Fibroblast of the aortic adventitia (primary cell): ENCODE measurements around the gene DCHS1. TPM values are rescaled to one million over a fixed set of nuclear protein-coding genes. Genes with fewer than 3 reads are reported as not detected.
A peak's percentile ranks its signal among the peaks of the same experiment; 100 is the strongest.
"Not testable (repeated sequence)": the region's sequence is repeated elsewhere in the genome, so short reads cannot be mapped to it uniquely, and the experiment has no call there.

Experiments used
- DNase-seq: peaks from one replicate; pipeline ENCODE4 v3.0.0-alpha.2; 2010; ENCODE audit warnings: low read depth
- H3K4me3 ChIP-seq: 2 replicates; pipeline ENCODE4 v1.5.1; 2011; ENCODE audit warnings: low read depth, mild to moderate bottlenecking, control low read depth, low read length, moderate library complexity
- CTCF ChIP-seq: IDR thresholded peaks from 2 replicates; pipeline ENCODE4 v1.5.1; 2011; ENCODE audit warnings: mild to moderate bottlenecking, low read length, control low read depth, inconsistent platforms; ENCODE audit not compliant: insufficient read depth
- total RNA-seq: library from RNA; depleted of rRNA; stranded (reverse); fragments of >200 nt; gene quantifications from 2 replicates; pipeline ENCODE4 v1.2.3, GENCODE V29; 2012; ENCODE audit warnings: low replicate concordance

Gene DCHS1
- total RNA-seq, 1 donor, result 19.0 TPM

- no peak for TF ChIP-seq CTCF
- H3K4me3 ChIP-seq, result no peak overlapping the region
- peak; percentile 92 for DNase-seq
These were observed 38.0 kb upstream of the DCHS1 start for GRCh38 chr11:6693342-6694228.

- DNase-seq, result no peak
- no peak overlapping the region for H3K4me3 ChIP-seq
- no peak for TF ChIP-seq CTCF
These were observed 36.5 kb upstream of the DCHS1 start for GRCh38 chr11:6692128-6692527.

GRCh38 chr11:6690431-6691132 lies 35.0 kb upstream of the DCHS1 start:
- H3K4me3 ChIP-seq, DNase-seq: not testable (repeated sequence)

GRCh38 chr11:6687876-6688275 lies 32.3 kb upstream of the DCHS1 start:
- no peak for TF ChIP-seq CTCF
- DNase-seq, result no peak
- H3K4me3 ChIP-seq, result no peak overlapping the region

GRCh38 chr11:6686006-6686405 lies 30.4 kb upstream of the DCHS1 start:
- no peak overlapping the region for H3K4me3 ChIP-seq

GRCh38 chr11:6684068-6684467 lies 28.5 kb upstream of the DCHS1 start:
- H3K4me3 ChIP-seq, result peak overlapping the region; percentile 72
- not testable (repeated sequence) for DNase-seq

More at GRCh38 chr11:6686006-6686405, 30.4 kb upstream of the DCHS1 start:
- no peak for TF ChIP-seq CTCF
- DNase-seq, result peak; percentile 63

- DNase-seq, result peak; percentile 99
- peak within 1 kb of the TSS; percentile 99 for H3K4me3 ChIP-seq
- peak; percentile 84 for TF ChIP-seq CTCF
These were observed 27.6 kb upstream of the DCHS1 start, which contains the start of gene MRPL17 for GRCh38 chr11:6682936-6683861. Gene MRPL17, minus strand, starts transcription at chr11:6683340. Its CDS starts 44 bp downstream, at chr11:6683296.
